H4 (cell line): ENCODE measurements around the gene ITGAV. TPM values are rescaled to one million over a fixed set of nuclear protein-coding genes. Genes with fewer than 3 reads are reported as not detected.
"Not testable (repeated sequence)": the region's sequence is repeated elsewhere in the genome, so short reads cannot be mapped to it uniquely, and the experiment has no call there.

ENCODE experiments used
- DNase-seq: peaks from one replicate; pipeline ENCODE4 v3.0.0-alpha.2; 2015; ENCODE audit warnings: low spot score
- total RNA-seq: library from RNA; depleted of rRNA; stranded (reverse); fragments of >200 nt; shearing (Covaris generic); gene quantifications from 2 replicates; pipeline ENCODE4 v1.2.3, GENCODE V29; 2014; rRNA removed

ITGAV gene
- total RNA-seq, result 43.5 and 67.4 TPM in 2 replicates

- peak; percentile 87 for DNase-seq
Observed at GRCh38 chr2:186589612-186590349, at the start of gene ITGAV. ITGAV (plus strand) TSS chr2:186590056; CDS start chr2:186590339, 283 bp downstream.

- DNase-seq, result peak; percentile 10
Observed at GRCh38 chr2:186540941-186541340, 48.9 kb upstream of the ITGAV start.

- DNase-seq, result no peak
Observed at GRCh38 chr2:186542002-186542401, 47.9 kb upstream of the ITGAV start.

DNA sequence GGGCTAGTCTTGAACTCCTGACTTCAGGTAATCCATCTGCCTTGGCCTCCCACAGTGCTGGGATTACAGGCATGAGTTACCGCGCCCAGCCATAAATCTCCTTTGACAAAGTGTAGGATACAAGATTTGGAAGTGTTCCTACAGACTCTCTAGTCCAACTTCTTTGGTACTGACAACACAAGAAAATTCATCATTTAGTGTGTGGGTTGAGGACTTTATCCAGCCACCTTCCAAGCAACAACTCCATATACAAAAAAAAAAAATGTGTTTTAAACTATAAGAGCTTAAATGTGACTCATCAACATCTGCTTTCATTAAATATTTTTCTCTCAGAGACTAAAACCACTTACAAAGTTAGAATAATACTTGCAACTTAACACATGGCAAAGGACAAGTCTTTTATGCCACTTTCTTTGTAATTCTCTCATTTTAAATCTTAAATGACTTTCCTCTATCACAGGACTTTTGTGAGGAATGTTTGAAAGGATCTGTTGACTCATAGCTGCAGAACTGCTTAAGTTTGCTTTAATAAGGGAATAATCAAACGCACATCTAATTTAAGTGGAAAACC is 46.2 kb upstream of the ITGAV start:
- DNase-seq, result peak; percentile 59

- DNase-seq, result peak; percentile 78
Observed at GRCh38 chr2:186544255-186544675, 45.6 kb upstream of the ITGAV start.

GRCh38 chr2:186546846-186547245 is 43.0 kb upstream of the ITGAV start:
- DNase-seq, result no peak

GRCh38 chr2:186551323-186552050 is 38.4 kb upstream of the ITGAV start:
- DNase-seq, result no peak

DNA sequence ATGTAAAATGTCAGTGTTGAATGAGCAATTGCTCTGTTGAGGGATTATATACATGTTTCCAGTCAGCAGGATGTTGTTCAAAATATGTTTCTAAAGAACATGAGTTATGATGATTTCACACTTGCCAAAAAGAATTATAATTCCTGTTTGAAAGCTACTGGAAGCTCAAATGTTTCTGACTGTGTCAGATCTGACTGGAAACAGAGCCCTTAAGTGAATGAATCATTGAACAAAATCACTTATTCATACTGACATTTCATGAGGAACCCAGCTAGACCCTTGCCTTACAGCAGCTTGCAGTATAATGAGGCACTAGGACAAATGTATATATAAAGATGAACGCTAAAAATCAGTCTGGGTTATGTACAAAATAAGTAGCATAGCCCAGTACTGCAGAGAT is 35.4 kb upstream of the ITGAV start:
- DNase-seq, result no peak

DNA sequence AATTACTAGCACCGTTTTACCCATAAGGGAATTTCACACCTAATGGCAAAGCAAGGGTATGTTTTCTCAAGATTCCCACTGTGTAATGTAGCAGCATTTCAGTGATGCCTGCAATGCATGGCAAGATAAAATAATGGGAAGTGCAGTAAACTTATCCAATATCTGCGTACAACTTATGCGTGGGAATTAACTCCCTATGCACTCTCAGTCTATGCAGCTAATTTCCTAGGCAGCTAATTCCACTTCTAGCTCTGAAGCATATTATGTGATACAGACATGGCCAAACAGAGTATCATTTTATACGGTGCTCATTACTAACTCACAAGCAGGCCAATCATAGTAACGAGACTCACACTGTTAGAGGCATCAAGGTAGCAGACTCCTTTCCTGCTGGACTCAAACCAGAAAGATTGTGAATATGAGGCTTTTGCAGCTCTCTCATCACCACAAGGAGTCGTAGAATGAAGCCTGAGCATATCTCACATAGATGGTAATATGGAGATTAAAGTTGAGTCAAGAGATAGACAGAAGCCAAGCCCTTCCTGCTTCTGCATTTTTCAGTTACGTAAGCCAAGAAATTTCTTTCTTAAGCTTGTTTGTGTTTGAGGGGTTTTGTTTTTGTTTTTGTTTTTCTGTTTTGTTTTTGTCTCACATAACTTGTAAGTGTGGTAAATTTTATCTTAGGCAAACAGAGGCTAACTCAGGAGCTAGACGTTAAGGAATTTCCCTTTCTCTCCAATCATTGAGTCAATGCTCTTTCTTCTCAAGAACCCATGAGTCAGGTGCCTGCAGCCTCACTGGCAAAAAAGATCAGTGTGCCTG is 34.8 kb upstream of the ITGAV start:
- DNase-seq, result no peak

- DNase-seq, result no peak
Observed at GRCh38 chr2:186558512-186559276, 31.2 kb upstream of the ITGAV start.

DNA sequence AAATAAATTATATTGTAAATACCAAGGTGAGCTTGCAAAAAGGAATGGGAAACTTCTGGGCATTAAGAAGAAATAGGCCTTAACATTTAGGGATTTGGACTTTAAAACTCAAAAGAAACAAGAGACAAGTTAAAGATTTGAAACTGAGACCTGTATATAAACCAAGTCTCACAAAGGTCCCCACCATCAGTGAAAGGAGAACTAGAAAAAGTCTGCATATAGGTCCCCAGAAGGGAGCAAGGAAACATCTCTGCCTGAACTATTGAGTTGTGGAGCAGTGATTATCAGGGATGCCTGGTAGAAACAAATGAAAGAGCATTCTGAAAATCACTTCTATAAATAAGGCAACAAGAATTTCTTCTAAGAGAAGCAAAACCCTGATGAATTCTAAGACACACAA is 30.5 kb upstream of the ITGAV start:
- DNase-seq, result no peak

- no peak for DNase-seq
Observed at GRCh38 chr2:186559848-186560247, 30.0 kb upstream of the ITGAV start.

DNA sequence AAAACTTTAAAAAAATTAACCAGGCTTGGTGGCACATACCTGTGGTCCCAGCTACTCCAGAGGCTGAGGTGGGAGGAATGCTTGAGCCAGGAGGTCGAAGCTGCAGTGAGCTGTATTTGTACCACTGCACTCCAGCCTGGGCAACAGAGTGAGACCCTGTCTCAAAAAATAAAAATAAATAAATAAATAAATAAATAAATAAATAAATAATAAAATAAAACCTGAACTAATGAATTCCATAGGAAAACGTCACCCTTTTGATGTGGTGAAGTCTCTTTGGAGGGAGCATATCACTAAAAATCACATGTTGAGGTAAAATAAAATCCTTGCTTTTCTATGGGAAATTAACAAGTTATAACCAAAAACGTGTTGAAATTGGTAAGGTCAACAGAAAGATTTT is 29.6 kb upstream of the ITGAV start:
- no peak for DNase-seq

DNA sequence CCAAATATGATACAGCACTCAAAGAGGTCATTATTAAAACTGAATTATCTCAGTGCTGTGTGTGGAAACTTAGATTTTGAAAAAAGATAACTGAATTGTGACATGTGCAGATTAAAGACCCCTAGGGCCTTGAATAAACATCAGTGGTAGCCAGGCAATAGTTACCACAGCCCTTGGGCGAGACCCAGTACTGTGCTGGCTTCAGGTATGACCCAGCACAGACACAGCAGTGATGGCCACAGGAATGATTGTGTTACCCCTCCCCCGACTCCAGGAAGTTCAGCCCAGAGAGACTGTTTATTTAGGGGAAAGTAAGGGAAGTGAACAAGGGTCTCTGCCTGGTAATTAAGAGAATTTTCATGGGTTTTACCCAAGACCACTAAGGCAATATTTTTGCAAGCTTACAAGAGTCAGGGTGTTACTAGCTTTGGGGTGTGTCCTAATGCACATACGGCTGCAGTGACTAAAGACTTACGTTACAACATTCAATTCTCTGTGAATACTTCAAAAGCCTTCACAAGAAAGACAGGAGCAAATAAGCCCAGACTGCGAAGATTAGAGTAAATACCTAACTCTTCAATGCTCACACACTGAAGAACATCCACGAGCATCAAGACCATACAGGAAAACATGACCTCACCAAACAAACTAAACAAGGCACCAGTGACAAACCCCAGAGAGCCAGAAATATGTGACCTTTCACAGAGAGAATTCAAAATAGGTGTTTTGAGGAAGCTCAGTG is 28.2 kb upstream of the ITGAV start:
- no peak for DNase-seq

- DNase-seq, result no peak
Observed at GRCh38 chr2:186562209-186562578, 27.7 kb upstream of the ITGAV start.

GRCh38 chr2:186568600-186568999 is 21.3 kb upstream of the ITGAV start:
- not testable (repeated sequence) for DNase-seq

DNA sequence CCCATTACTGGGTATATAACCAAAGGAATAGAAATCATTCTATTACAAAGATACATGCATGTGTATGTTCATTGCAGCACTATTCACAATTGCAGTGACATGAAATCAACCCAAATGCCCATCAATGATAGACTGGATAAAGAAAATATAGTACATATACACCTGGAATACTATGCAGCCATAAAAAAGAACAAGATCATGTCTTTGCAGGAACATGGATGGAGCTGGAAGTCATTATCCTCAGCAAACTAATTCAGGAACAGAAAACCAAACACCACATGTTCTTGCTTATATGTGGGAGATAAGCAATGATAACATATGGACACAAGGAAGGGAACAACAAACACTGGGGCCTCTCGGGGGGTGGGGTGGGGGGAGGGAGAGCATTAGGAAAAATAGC is 20.7 kb upstream of the ITGAV start:
- not testable (repeated sequence) for DNase-seq

GRCh38 chr2:186569897-186570296 is 20.0 kb upstream of the ITGAV start:
- peak; percentile 41 for DNase-seq

- DNase-seq, result peak; percentile 57
Observed at GRCh38 chr2:186570604-186571003, 19.3 kb upstream of the ITGAV start.

GRCh38 chr2:186572705-186573104 is 17.2 kb upstream of the ITGAV start:
- DNase-seq, result peak; percentile 65

- DNase-seq, result no peak
Observed at GRCh38 chr2:186573531-186573930, 16.3 kb upstream of the ITGAV start.
